ENCODE measurements around the gene SMYD1.

The SMYD1 gene

DNA sequence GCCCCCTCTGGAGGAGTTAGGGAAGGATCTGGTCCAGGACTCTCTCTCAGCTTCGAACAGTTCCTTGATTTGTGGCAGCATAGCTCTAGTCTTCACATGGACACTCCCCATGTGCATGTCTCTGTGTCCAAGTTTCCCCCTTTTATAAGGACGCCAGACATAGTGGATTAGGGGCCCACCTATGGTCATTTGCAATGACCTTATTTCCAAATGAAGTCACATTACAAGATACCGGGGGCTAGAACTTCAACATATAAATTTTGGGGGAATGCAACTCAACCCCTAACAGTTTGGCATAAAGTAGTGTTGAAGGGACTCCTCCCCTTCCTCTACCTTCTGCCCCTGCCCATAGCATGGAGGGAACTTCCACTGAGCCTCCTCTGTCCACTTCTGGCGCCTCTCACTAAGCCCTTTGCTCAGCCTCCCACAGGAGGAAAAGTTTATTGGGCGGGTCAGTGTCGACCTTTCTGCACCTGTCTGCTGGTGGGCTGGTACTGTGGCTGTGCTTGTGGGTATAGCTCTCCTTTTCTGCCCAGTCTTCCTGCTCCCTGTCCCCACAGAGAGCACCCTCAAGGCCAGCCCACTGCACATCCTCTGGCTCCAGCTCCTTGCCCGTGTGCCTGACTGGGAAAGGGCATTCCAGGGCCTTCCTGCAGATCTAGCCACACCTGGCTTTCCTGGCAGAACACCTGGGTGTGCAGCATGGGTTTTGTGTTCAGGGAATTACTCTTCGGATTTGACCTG, 54.7 kb downstream of the SMYD1 start:
- no peak for DNase-seq (ENCODE audit: low read depth, low spot score)

DNA sequence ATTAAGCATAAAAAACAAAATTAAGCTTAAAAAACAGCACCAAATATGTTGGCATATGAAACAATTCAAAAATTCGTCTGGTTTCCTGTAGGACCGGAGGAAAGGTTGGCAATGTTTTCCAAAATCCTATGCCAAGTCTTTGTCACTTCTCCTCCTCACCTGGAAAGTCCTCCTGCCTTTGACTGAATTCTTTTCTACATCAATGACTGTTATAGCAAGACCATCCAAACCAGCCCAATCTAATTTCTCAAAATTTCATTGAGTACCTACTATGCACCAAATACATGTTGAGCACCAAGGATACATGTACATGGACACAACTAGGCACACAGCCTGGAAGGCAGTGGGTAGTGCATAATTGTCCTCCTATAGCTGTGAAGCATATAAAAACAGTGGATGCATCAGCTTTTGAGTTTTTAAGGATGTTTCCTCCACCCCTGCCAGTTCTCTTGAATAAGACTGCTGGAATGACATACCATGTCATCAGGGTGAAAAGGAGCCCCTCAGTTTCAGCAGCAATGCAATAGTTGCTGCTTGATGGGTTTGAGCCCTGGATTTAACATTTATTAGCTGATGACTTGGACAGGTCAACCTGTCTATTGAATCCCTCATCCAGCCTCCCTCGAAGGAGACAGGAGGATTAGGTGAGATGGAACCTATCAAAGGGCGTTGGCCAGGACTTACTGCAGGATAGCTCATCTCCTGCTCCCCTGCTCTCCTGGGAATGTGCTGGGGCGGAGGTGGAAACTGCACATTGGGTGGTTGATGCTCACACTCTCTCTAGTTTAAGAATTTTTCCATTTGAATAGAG, 55.7 kb downstream of the SMYD1 start:
- no peak for DNase-seq (ENCODE audit: low read depth, low spot score)

DNA sequence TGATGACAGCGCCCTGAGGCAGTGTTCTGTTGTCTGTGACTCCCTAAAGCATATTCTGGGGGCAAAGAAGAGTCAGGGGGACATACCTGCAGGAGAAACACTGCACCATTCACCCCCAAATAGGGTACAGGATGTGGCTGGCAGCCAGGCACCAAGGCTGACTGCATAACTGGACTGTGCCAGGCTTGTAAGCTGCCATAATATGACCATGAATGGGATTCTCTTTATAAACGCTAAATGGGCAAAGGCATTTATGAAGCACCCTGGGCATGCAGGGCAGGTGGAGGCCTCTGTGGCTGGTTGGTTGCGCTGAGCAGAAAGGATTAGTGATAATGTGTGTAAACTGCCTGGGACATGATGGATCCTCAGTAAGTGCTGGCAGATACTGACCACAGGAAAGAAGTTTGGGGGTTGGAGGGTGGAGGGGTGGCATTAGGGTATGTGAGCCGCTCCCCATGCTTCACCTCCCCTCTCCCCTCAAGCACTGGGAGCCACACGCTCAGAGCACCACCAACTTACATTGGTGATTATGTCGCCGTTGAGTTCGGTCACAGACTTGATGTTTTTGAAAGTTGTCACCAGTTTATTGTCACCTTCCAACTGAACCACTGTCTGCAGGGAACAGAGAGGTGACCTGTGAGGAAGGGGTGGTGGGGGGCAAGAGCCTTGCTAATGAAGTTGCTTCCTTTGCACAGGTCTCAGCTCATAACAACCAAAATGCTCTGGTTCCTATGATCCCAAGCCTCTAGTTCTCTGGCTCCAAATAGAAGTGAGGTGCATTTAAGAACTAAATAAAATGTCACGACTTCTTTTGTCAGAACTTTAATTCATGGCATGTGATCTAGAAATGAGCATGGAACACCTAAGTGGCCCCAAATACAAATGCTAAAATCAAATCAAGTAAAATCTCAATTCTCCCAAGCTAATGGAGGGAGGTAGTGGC, 56.6 kb downstream of the SMYD1 start:
- no peak for DNase-seq (ENCODE audit: low read depth, low spot score)

DNA sequence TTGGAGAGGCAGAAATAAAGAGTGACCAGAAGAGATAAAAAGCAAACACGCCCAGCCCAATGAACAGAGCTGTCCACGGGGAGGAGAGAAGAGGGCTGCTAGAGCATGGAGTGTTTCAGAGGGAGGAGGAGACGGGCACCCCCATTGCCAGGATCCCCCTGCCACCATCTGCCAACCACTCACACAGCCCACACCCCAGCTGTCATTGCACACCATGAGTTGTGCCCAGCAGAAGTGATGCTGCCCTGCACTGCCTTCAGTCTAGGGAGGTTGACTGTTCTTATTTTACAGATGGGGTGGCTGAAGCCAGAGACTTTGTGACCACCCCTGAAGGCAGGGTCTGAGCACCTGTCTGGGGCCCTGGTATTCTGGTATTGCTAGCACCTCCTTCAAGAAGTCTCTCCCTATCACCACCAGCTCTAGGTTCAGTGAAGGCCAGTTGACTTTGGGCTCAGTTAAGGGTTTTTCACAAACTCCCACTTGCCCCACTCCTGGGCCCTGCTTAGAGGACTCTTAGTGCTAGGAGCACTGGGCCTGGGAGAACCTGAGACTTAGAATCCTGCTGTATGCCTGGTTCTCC, 57.8 kb downstream of the SMYD1 start:
- DNase-seq (ENCODE audit: low read depth, low spot score) = no peak

DNA sequence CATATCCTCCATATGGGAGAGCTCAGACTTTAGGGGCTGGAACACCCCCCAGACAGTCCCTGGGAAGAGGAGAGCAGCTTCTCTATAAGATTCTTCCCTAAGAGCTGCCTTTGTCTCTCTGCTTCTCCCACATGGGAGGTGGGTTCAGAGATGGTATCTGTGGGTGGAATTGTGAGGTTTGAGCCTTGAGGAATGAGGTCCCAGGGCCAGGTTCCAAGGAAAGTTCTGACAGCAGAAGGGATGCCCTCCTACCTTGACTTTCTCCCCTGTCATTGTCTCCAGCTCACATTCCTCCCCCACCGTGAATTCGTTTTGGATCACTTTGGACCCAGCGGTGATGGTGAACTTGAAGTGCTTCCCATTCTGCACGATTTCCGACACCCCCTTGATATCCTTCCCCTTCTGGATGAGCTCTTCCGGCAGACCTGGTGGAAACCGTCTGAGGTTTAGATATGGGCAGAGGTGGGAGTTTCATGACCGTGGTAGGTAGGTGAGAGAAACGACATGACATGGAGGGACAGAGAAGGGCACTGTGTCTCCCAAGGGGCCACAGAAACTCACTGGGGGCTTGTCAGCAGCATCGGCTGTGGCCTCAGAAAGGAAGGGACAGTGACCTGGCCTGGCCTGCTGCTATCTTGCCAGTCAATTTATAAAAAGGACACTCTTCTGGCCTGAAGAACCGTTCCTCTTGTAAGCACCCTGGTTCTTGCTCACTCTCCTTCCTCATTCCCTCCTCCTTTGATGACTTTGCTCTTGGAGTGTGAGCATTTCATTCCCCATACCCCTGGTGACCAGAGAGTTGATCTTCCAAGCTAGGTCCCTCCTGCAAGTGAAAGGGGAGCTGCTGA, 58.5 kb downstream of the SMYD1 start:
- no peak for DNase-seq (ENCODE audit: low read depth, low spot score)

DNA sequence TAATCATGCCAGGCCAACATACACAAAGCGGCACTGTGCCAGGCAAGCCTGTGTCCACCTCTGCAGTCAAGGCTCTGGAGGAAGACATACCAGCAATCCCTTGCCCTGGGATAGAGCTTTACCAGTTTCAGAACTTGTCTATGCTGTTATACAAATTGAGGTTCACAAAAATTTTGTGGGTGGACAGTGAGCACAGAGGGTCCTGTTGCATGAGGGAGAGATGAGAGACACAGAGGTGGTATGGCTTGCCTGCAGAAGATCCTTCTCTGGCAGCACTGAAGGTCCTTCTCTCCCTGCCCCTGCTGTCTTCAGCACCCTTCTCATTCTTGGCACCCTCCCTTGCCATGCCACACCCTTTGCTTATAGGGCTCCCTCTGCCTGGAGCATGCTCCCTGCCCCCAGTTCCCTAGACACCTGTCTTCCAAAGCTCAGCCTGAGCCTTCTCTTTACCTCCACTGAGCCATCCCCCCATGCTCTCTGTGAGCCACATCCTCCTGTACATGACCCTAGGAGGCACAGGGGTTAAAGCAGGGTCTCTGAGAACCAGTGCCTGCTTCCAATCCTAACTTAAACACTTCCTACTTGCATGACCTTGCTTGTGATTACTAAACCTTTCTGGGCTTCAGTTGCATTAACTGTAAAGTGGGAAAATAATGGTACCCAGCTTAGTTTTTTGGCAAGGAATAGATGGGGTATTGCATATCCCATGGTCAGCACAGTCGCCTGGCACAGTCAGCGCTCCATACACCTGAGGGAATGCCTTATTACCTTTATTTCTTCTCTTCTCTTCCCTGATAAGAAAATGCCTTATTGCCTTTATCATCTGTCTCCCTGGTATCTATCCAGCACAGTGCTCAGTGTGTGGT, 59.4 kb downstream of the SMYD1 start:
- DNase-seq (ENCODE audit: low read depth, low spot score) = no peak

DNA sequence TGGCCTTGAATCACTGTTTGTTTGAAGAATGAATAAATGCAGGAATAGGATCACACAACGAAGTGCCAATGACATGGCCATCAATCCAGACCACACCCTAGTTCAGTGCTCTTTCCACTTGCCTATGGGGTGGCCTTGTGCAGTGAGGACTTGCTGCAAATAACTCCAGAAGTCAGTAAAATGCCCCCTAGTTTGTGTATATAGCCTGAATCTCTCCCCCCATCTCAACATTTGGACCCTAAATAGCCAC, 59.9 kb downstream of the SMYD1 start:
- DNase-seq (ENCODE audit: low read depth, low spot score) = no peak

DNA sequence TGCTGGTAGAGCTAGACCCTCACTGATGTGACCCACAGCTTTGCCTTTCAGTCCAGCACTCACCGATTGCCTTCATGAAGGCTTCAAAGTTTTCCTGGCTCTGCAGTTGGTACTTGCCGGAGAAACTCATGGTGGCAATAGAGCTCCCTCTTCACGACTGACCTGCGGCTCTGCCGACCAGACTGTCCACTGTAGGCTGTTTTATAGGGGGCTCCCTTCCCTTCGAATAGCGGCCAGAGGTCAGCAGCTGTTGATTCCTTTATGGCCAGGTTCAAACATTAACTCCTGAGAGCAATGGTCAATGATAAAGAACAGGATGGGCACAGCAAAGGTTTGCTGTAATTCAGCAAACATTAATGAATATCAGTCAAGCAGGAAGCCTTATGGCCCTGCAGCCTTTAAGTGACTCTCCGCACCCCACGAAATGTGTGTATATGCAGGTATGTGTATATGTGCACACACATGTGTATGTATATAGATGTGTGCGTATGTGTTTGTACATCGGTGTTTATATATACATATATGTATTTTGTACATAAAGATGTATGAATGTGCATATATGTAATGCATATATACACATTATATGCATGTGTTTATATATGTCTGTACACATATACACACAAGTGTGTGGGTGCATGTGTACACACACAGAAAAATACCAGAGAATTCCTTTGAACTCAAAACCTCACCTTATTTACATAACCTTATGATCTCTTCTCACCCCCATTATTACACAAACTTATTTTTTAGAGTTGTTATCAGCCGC, 60.4 kb downstream of the SMYD1 start, which contains the start of gene FABP1:
TSS of gene FABP1 (minus strand) at position 175 of the 766 bp plus-strand sequence. CDS start at position 130, 45 bp downstream.
- no peak for DNase-seq (ENCODE audit: low read depth, low spot score)

DNA sequence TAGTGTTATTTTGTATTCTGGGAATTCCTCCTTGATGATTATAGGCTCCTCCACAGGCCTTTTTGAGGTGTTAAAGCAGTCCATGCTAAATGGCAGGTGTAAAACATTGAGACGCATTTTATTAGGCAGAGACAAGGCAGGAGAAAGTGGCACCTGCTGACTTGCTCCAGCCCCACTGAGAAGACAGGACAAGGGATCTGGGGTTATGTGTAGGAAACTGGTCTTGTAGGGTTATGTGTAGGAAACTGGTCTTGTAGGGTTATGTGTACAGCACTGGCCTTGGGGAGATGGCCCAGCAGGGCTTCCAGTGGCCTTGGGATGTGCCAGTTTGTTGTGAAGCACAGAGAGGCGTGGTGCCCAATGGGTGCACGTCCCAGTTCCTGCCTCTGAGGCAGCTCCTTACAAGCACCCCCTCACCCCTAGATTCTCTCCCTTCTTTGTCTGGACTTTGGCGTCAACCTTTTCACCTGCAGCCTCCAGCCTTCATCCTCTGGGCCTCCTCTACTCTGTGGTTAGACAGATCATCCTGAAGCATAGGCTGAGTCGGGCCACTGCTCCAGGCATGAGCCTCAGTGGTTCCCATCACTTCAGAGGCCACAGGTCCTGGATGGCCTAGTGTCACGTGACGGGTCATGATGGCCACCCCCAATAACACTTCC, 61.2 kb downstream of the SMYD1 start:
- DNase-seq (ENCODE audit: low read depth, low spot score) = no peak

DNA sequence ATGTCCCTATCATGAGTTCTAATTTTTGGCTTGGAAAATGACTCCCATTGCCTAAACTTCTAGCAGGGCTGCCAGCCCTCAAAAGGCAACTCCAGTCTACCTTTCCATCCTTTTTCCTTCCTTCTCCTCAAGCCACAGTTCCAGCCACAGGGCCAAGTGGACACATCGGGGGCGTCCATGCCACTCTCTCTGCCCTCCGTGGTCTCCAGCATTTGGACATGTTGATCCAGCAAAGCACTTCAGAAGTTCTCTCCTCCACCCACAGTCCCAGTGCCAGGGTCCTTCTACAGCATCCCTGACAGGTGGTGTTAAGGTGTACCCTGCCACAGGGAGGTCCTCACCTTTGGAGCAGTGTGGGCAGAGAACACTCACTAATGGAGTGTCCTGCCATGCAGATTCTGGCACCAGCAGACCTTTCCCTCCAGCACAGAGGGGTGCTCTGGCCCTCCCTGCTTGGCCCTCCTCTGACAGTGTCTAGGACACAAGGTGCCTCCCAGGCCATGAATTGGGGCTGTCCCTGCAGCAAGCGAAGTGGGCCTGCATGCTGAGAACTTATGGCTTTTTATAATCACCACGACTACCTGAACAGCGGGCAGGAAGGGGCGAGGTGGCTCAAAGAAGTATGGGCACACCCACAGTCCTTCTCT, 61.8 kb downstream of the SMYD1 start:
- no peak for DNase-seq (ENCODE audit: low read depth, low spot score)

DNA sequence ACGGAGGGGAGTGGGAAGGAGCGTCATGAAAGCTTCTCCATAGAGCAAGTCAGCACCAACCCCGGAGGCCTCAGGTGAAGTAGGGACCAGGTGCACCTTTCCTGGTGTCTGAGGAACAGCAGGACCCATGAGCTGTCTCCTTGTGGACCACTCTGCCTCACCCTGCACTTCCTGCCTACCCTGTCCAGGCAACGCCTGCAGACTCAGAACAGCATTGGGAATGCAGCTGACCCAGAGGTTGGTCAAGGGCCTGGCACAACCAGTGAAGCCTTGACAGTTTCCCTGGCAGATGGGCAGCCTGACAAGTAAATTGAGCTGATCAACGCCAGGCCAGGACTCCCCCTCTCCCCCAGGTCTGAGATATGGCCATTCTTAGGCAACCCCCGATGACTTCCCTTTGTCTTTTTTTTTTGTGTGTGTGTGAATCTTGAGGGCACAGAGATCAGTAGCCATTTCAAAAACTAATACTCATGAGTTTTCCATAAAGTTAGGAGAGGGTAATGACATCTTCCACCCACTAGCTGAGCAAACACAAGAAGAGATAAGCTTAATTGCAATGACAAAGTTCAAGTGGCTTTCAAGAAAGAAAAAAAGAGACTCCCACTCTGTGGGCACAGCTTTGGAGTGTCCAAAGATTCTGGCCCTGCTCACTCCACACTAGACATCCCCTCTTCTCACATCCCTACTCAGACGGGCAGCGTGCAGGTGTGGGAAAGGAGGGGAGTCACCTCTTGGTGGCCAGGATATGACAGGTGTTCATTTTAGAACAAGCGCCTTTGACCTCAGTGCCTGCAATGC, 63.8 kb downstream of the SMYD1 start:
- DNase-seq (ENCODE audit: low read depth, low spot score) = no peak

DNA sequence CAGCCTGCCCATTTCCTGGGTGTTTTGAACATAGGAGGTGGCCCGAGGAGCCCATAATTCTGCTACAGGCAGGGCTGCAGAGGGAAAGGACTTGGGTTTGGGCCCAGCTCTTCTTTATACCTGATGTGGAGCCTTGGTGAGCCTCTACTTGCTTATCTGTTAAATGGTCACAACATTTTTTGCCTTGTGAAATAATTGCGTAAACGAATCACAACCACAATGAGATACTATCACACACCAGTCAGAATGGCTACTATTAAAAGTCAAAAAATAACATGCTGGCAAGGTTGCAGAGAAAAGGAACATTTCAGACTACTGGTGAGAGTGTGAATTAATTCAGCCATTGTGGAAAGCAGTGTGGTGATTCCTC, 64.4 kb downstream of the SMYD1 start:
- DNase-seq (ENCODE audit: low read depth, low spot score) = no peak

DNA sequence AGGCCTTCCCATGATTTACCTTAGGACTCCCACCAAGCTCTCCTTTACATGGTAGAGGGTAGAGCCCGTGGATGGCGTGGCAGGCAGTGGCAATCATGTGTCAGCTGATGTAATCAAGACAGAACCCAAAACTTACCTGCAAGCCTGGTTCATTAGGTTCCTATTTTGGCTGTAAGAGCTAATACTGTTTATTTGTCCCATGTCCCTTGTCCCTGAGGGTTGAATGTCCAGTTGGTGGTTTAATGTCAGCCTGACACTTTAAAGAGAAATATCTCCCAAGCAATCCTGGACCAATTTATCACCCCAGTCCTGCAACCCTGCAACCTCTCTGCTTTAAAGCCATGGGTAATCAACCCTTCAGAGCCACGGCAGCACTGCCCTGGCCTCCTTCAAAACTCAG, 66.2 kb downstream of the SMYD1 start:
- no peak for DNase-seq (ENCODE audit: low read depth, low spot score)

DNA sequence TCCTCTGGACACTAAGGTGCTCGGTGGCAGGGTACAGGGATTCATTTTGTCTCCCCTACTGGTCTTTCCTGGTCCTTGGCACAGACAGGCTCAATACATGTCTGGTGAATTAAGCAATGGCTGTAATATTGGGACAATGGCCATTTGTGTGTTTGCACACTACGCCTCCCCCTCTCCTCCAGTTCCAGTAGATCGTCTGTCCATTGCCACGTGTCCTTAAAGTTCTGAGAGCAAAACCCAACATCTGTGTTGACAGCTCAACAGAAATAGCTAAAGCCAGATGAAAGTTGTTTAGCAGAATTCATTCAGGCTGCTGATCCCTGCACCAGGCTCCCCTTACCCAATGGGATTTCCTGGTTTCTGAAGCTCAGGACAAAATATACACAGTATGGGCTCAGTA, 69.2 kb downstream of the SMYD1 start:
- no peak for DNase-seq (ENCODE audit: low read depth, low spot score)

DNA sequence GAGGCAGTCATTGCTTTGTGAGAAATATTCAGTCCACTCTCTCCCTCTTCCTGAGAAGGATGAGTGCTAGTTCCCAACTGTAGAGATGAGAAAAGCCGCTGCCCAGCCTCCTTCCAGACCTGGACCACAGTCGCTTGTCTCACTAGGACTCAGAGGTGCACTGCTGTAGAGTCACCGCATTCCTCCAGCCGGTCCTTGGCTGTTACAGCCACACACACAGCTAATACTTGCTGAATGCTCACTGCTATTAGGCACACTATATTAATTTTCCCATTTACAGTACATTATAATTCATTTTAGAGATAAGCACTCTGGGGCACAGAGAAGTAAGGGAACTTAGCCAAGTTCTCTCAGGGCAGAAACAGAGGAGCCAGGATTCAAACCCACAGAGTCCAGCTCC, 70.2 kb downstream of the SMYD1 start:
- DNase-seq (ENCODE audit: low read depth, low spot score) = no peak

DNA sequence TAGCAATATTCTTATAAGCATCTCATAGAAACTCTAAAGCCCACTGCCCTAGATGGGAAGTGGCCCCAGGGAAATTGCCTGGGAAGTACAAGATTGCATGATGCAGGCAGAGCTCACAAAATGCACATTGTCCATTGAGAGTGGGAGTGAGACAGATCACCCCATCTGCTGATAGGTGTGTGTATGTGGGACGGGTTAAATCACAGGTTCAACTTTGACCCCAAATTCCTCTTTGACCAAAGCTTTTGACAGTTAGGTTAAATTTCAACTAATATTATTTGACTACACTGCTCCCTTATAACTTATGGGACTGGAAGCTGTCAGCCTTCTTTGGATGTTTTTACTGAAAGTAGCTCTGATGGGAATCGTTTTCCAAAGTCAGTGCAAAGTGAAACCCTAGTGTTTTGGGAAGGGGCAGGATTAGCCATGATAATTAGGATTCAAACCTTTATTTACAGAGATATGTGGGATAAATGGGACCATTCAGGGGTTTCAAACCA, 71.6 kb downstream of the SMYD1 start:
- no peak for DNase-seq (ENCODE audit: low read depth, low spot score)

DNA sequence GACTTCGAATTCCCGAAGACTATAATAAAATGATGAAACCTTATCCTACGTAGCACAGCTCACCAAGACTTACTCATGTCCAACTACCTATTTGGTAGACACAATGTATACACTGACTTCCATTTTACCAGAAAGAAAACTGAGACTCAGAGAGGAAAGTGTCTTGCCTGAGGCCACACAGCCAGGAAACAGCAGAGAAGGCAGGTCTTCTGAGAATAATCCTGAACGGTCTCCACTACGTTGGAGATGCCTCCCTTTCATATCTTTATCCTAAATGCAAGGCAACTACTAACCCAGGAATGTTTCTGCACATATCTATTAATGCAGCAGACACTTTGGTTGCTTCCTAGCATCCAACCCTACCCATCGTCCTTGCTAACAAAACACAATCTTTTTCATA, 72.2 kb downstream of the SMYD1 start:
- DNase-seq (ENCODE audit: low read depth, low spot score) = no peak
